Astrocyte (in vitro differentiated cells and primary cell): ENCODE data around the gene GRID2. TPM values are rescaled to one million over a fixed set of nuclear protein-coding genes. Genes with fewer than 3 reads are reported as not detected.
"Not testable (repeated sequence)": the region's sequence is repeated elsewhere in the genome, so short reads cannot be mapped to it uniquely, and the experiment has no call there.

Source experiments
- DNase-seq: peaks from one replicate; pipeline ENCODE4 v3.0.0-alpha.2; 2010; ENCODE audit warnings: low read depth
- FAIRE-seq: peaks from 2 replicates; lab custom pipeline; 2011; peaks lifted over from hg19 to GRCh38; lab: Jason Lieb, UNC
- H2AFZ ChIP-seq: 2 replicates; pipeline ENCODE4 v1.6.0; 2012; ENCODE audit warnings: low read depth, low read length, inconsistent platforms
- H3K27ac ChIP-seq: 2 replicates; pipeline ENCODE4 v1.5.1; 2011; ENCODE audit warnings: low read depth, low read length, inconsistent platforms
- H3K27me3 ChIP-seq: 2 replicates; pipeline ENCODE4 v1.6.0; 2011; ENCODE audit warnings: low read length, inconsistent platforms; ENCODE audit not compliant: insufficient read depth
- H3K36me3 ChIP-seq: 2 replicates; pipeline ENCODE4 v1.5.1; 2011; ENCODE audit warnings: low read length, inconsistent platforms; ENCODE audit not compliant: insufficient read depth
- H3K4me1 ChIP-seq: 2 replicates; pipeline ENCODE4 v1.5.1; 2011; ENCODE audit warnings: low read length, inconsistent platforms; ENCODE audit not compliant: insufficient read depth
- H3K4me2 ChIP-seq: 2 replicates; pipeline ENCODE4 v1.6.0; 2012; ENCODE audit warnings: low read length, inconsistent platforms
- H3K4me3 ChIP-seq: 2 replicates; pipeline ENCODE4 v1.5.1; 2011; ENCODE audit warnings: low read depth, mild to moderate bottlenecking, low read length, inconsistent platforms; ENCODE audit not compliant: insufficient read depth
- H3K79me2 ChIP-seq: 2 replicates; pipeline ENCODE4 v1.6.0; 2012; ENCODE audit warnings: mild to moderate bottlenecking, low read length, inconsistent platforms; ENCODE audit not compliant: insufficient read depth
- H3K9ac ChIP-seq: 2 replicates; pipeline ENCODE4 v1.6.0; 2012; ENCODE audit warnings: mild to moderate bottlenecking, low read length, inconsistent platforms
- H3K9me3 ChIP-seq: 2 replicates; pipeline ENCODE4 v1.5.1; 2012; ENCODE audit warnings: low read depth, mild to moderate bottlenecking, low read length, inconsistent platforms; ENCODE audit not compliant: insufficient read depth
- H4K20me1 ChIP-seq: 2 replicates; pipeline ENCODE4 v1.6.0; 2012; ENCODE audit warnings: low read length, inconsistent platforms; ENCODE audit not compliant: insufficient read depth
- H3K27ac Mint-ChIP-seq: one replicate; pipeline ENCODE4 v1.8.0; 2021; ENCODE audit warnings: mild to moderate bottlenecking, mixed read lengths; ENCODE audit not compliant: unreplicated experiment
- H3K27me3 Mint-ChIP-seq: one replicate; pipeline ENCODE4 v1.8.0; 2021; ENCODE audit warnings: low read depth, mixed read lengths; ENCODE audit not compliant: unreplicated experiment
- H3K36me3 Mint-ChIP-seq: one replicate; pipeline ENCODE4 v1.8.0; 2021; ENCODE audit warnings: low read depth, mixed read lengths; ENCODE audit not compliant: unreplicated experiment
- H3K4me1 Mint-ChIP-seq: one replicate; pipeline ENCODE4 v1.8.0; 2021; ENCODE audit warnings: low read depth, mixed read lengths; ENCODE audit not compliant: unreplicated experiment
- H3K4me3 Mint-ChIP-seq: one replicate; pipeline ENCODE4 v1.8.0; 2021; ENCODE audit warnings: mild to moderate bottlenecking, moderate library complexity, mixed read lengths; ENCODE audit not compliant: unreplicated experiment
- H3K9me3 Mint-ChIP-seq: one replicate; pipeline ENCODE4 v1.8.0; 2021; ENCODE audit warnings: mild to moderate bottlenecking, mixed read lengths; ENCODE audit not compliant: unreplicated experiment
- CTCF ChIP-seq: IDR thresholded peaks from 2 replicates; pipeline ENCODE4 v1.5.1; 2011; ENCODE audit warnings: low read depth, mild to moderate bottlenecking, inconsistent platforms, low read length, moderate library complexity; ENCODE audit not compliant: insufficient read depth
- EZH2 ChIP-seq: IDR thresholded peaks from 2 replicates; pipeline ENCODE4 v1.6.1; 2012; ENCODE audit warnings: mild to moderate bottlenecking, low read length, inconsistent platforms; ENCODE audit not compliant: insufficient read depth
- total RNA-seq: library from RNA; stranded (reverse); gene quantifications from 2 replicates; pipeline ENCODE4 v1.2.1, GENCODE V29; 2021

Gene GRID2
- total RNA-seq, 1 donor from 2014 or later = 0.14 TPM

GRCh38 chr4:92442131-92442530 lies 138.4 kb downstream of the GRID2 start:
- Mint-ChIP-seq H3K4me3 (peak overlapping the region; percentile 80), H3K27ac (peak overlapping the region; percentile 62), H3K27me3 (peaks cover 26% of the 10 kb centered on the region)
- H3K36me3 Mint-ChIP-seq, H3K4me1 Mint-ChIP-seq, H3K9me3 Mint-ChIP-seq, H3K27me3 ChIP-seq, H3K27ac ChIP-seq, H3K9ac ChIP-seq, FAIRE-seq, H3K36me3 ChIP-seq, H3K79me2 ChIP-seq, H3K4me2 ChIP-seq, H3K4me3 ChIP-seq, H2AFZ ChIP-seq, DNase-seq, H4K20me1 ChIP-seq, H3K9me3 ChIP-seq, H3K4me1 ChIP-seq: not testable (repeated sequence)

- not testable (repeated sequence) for H3K9me3 Mint-ChIP-seq, H3K4me3 Mint-ChIP-seq, H3K27me3 ChIP-seq, H3K36me3 Mint-ChIP-seq, DNase-seq, H3K4me1 Mint-ChIP-seq, H3K4me2 ChIP-seq, H3K9me3 ChIP-seq, H3K79me2 ChIP-seq, H4K20me1 ChIP-seq, H3K4me1 ChIP-seq, H3K9ac ChIP-seq, H3K27ac ChIP-seq, H3K4me3 ChIP-seq, H2AFZ ChIP-seq, FAIRE-seq, H3K36me3 ChIP-seq
- Mint-ChIP-seq H3K27me3 (peaks cover 26% of the 10 kb centered on the region), H3K27ac (peak overlapping the region; percentile 18)
These were observed 140.5 kb downstream of the GRID2 start for GRCh38 chr4:92444143-92444843.

- H3K4me2 ChIP-seq = no peak overlapping the region
- Mint-ChIP-seq H3K4me1 (no peaks in the 10 kb centered on the region), H3K9me3 (peaks cover 4% of the 10 kb centered on the region), H3K27ac (no peak overlapping the region), H3K27me3 (peaks cover 26% of the 10 kb centered on the region), H3K36me3 (no peaks in the 10 kb centered on the region), H3K4me3 (no peak overlapping the region)
- H3K9ac ChIP-seq = no peak overlapping the region
- no peak overlapping the region for H2AFZ ChIP-seq
- no peaks in the 10 kb centered on the region for H3K27me3 ChIP-seq
- H3K27ac ChIP-seq = no peak overlapping the region
- FAIRE-seq = no peak
- H3K4me3 ChIP-seq = no peak overlapping the region
- H3K9me3 ChIP-seq = no peaks in the 10 kb centered on the region
- H3K4me1 ChIP-seq = no peaks in the 10 kb centered on the region
- no peaks in the 10 kb centered on the region for H3K36me3 ChIP-seq
- no peaks in the 10 kb centered on the region for H3K79me2 ChIP-seq
- DNase-seq = no peak
- TF ChIP-seq EZH2 = no peak
- TF ChIP-seq CTCF = no peak
- H4K20me1 ChIP-seq = no peaks in the 10 kb centered on the region
These were observed 141.4 kb downstream of the GRID2 start for GRCh38 chr4:92445127-92445526.
